ENCODE data around the gene ZNF816.
"Not testable (repeated sequence)": the region's sequence is repeated elsewhere in the genome, so short reads cannot be mapped to it uniquely, and the experiment has no call there.

ZNF816 gene

GRCh38 chr19:52923778-52924593 is 38.7 kb downstream of the ZNF816 start:
- no peak for DNase-seq

- DNase-seq: peak; percentile 18
Measured at GRCh38 chr19:52922841-52923777, 39.6 kb downstream of the ZNF816 start, which contains the start of gene ZNF888. Gene ZNF888 (minus strand): TSS chr19:52923428. CDS start chr19:52917873, 5,555 bp downstream.

- no peak for DNase-seq
Measured at GRCh38 chr19:52917531-52917930, 45.1 kb downstream of the ZNF816 start.

GRCh38 chr19:52910648-52911047 is 52.0 kb downstream of the ZNF816 start:
- no peak for DNase-seq

GRCh38 chr19:52904052-52904780 is 58.5 kb downstream of the ZNF816 start:
- DNase-seq: not testable (repeated sequence)

- DNase-seq: no peak
Measured at GRCh38 chr19:52901842-52902241, 60.8 kb downstream of the ZNF816 start.
